Measurements from ENCODE around the gene ATP6V1A. TPM values are rescaled to one million over a fixed set of nuclear protein-coding genes. Genes with fewer than 3 reads are reported as not detected.

ATP6V1A gene
- total RNA-seq, 1 donor from 2014 or later, result 63.1 TPM

GRCh38 chr3:113852506-113852905 lies 105.7 kb downstream of the ATP6V1A start:
- Mint-ChIP-seq H3K4me3 (ENCODE audit: unreplicated experiment) (no peak overlapping the region), H3K36me3 (ENCODE audit: low read depth) (no peaks in the 10 kb centered on the region), H3K4me1 (ENCODE audit: low read depth) (peaks cover 3% of the 10 kb centered on the region), H3K27me3 (ENCODE audit: low read depth) (no peaks in the 10 kb centered on the region), H3K9me3 (ENCODE audit: low read depth) (no peaks in the 10 kb centered on the region), H3K27ac (ENCODE audit: unreplicated experiment) (no peak overlapping the region)
- no peak for DNase-seq (ENCODE audit: low spot score)
- TF ChIP-seq CTCF (IDR thresholded peaks at IDR 0.05), result no peak

Other genes with a start within 250 kb of the ATP6V1A start
- gene SPICE1, start 231.9 kb upstream of the ATP6V1A start, total RNA-seq, result 8.8 to 19.5 TPM (median 9.3 TPM) in 3 replicates
- gene SIDT1, start 214.5 kb upstream of the ATP6V1A start, total RNA-seq, result not detected in 3 replicates
- 8.6 to 12.5 TPM (median 9.0 TPM) in 3 replicates for gene USF3, start 50.4 kb upstream of the ATP6V1A start, total RNA-seq
- gene NAA50, start 786 bp upstream of the ATP6V1A start, total RNA-seq, result 71.8 to 74.7 TPM (median 72.8 TPM) in 3 replicates
- 1.2 to 2.3 TPM (median 1.6 TPM) in 3 replicates for gene GRAMD1C, start 91.8 kb downstream of the ATP6V1A start, total RNA-seq
- gene ZDHHC23, start 201.0 kb downstream of the ATP6V1A start, total RNA-seq, result 0.31 to 0.95 TPM (median 0.37 TPM) in 3 replicates

All from chondrocyte (in vitro differentiated cells).